ENCODE results near the gene TEX36. TPM values are rescaled to one million over a fixed set of nuclear protein-coding genes. Genes with fewer than 3 reads are reported as not detected.

Gene TEX36
- total RNA-seq, 1 experiment from 2014 or later: not detected

DNA sequence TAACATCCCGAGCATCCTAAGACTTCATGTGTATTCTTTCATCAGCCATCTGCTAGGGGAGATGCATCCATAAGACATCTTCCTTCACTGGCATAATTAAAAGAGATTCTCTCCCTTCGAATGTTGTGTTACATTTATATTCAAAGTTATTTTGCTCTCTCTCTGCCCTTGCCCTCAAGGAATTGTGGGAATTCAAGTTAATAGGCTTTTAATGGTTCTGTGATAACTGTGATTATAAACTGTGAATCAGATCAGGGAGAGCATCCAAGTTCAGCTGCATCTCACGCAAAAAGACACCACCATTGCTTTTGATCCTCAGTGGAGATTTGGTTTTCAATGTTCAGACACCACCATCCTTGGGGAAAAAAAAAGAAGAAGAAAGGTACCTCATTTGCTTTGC, 9.2 kb upstream of the TEX36 start:
- no peaks in the 10 kb centered on the region for H3K79me1 ChIP-seq (ENCODE audit: insufficient read depth, low read depth, low read length, poor library complexity, severe bottlenecking)
- no peak overlapping the region for H2AFZ ChIP-seq (ENCODE audit: low read length)
- TF ChIP-seq, protein P1, sequence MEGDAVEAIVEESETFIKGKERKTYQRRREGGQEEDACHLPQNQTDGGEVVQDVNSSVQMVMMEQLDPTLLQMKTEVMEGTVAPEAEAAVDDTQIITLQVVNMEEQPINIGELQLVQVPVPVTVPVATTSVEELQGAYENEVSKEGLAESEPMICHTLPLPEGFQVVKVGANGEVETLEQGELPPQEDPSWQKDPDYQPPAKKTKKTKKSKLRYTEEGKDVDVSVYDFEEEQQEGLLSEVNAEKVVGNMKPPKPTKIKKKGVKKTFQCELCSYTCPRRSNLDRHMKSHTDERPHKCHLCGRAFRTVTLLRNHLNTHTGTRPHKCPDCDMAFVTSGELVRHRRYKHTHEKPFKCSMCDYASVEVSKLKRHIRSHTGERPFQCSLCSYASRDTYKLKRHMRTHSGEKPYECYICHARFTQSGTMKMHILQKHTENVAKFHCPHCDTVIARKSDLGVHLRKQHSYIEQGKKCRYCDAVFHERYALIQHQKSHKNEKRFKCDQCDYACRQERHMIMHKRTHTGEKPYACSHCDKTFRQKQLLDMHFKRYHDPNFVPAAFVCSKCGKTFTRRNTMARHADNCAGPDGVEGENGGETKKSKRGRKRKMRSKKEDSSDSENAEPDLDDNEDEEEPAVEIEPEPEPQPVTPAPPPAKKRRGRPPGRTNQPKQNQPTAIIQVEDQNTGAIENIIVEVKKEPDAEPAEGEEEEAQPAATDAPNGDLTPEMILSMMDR (conservative IDR thresholded peaks at IDR 0.05): no peak
- H3K27ac ChIP-seq (ENCODE audit: insufficient read length, low read depth, low read length): no peak overlapping the region
- H3K18ac ChIP-seq (ENCODE audit: insufficient read length, low read depth, low read length): no peak overlapping the region
- no peak overlapping the region for H2BK20ac ChIP-seq (ENCODE audit: low read depth, low read length, poor library complexity, severe bottlenecking)
- no peak overlapping the region for H2BK15ac ChIP-seq (ENCODE audit: low read depth, low read length)
- no peaks in the 10 kb centered on the region for H4K20me1 ChIP-seq (ENCODE audit: control insufficient read depth, insufficient read depth, insufficient read length)
- no peaks in the 10 kb centered on the region for H3K23me2 ChIP-seq (ENCODE audit: insufficient read length, low read depth, low read length, poor library complexity, severe bottlenecking)
- Mint-ChIP-seq H3K27ac (no peak overlapping the region), H3K9me3 (no peaks in the 10 kb centered on the region), H3K4me3 (no peak overlapping the region), H3K4me1 (peaks cover 0 to 7% of the 10 kb centered on the region in 2 experiments; a peak in 2 of 4 replicates), H3K36me3 (ENCODE audit: insufficient read depth in 1 of 3, low read depth in 3 of 3) (no peaks in the 10 kb centered on the region), H3K27me3 (ENCODE audit: low read depth) (peaks cover 3% of the 10 kb centered on the region; the same call in 1 of the 2 replicates)
- H3K4ac ChIP-seq (ENCODE audit: low read depth, low read length): no peak overlapping the region
- H3K4me1 ChIP-seq (ENCODE audit: insufficient read depth, low read length): 0 out of 2 replicates have a peak, but pooled peaks cover 2% of the 10 kb centered on the region
- no peak overlapping the region for H3T11ph ChIP-seq (ENCODE audit: low read length)
- H4K5ac ChIP-seq (ENCODE audit: insufficient read length, low read depth, low read length): no peak overlapping the region
- no peak overlapping the region for H3K14ac ChIP-seq (ENCODE audit: insufficient read depth, low read length)
- DNase-seq: no peak
- no peak overlapping the region for H4K8ac ChIP-seq (replicated peaks; ENCODE audit: insufficient read length, low read depth, low read length)
- no peaks in the 10 kb centered on the region for H3K79me2 ChIP-seq (ENCODE audit: insufficient read depth, low read length)
- H3K9me3 ChIP-seq (ENCODE audit: control insufficient read depth, low read depth, low read length): no peaks in the 10 kb centered on the region
- H2BK5ac ChIP-seq (ENCODE audit: insufficient read length, low read length): no peak overlapping the region
- no peak overlapping the region for H3K9ac ChIP-seq (ENCODE audit: extremely low read depth, insufficient read length, low read length)
- H4K91ac ChIP-seq (ENCODE audit: insufficient read length, low read depth, low read length): no peak overlapping the region
- no peaks in the 10 kb centered on the region for H3K27me3 ChIP-seq (ENCODE audit: insufficient read depth, low read length)
- no peak overlapping the region for H2AK5ac ChIP-seq (ENCODE audit: insufficient read length, low read length)
- H3K4me2 ChIP-seq (ENCODE audit: insufficient read depth, insufficient read length, low read length): no peak overlapping the region
- no peak overlapping the region for H2BK12ac ChIP-seq (ENCODE audit: insufficient read length, low read depth, low read length)
- H3K23ac ChIP-seq (ENCODE audit: insufficient read length, low read depth, low read length): no peak overlapping the region
- no peak overlapping the region for H3K56ac ChIP-seq (ENCODE audit: insufficient read length, low read depth, low read length)
- no CpG with 5 or more reads among the region's 3 CpGs for WGBS (ENCODE audit: extremely low coverage, insufficient read length, low lambda C conversion rate)
- no peak overlapping the region for H2BK120ac ChIP-seq (ENCODE audit: low read depth, low read length, poor library complexity, severe bottlenecking)
